Esophagus squamous epithelium (tissue), 5 donors: Measurements from ENCODE around the gene PTPRN2. TPM values are rescaled to one million over a fixed set of nuclear protein-coding genes. Genes with fewer than 3 reads are reported as not detected.

Source experiments
- DNase-seq: peaks from one replicate; lab custom pipeline; 2025; lab: John Stamatoyannopoulos, UW
- H3K27ac ChIP-seq, 4 donors: fragments of 200-600 bp; sonication (generic); one replicate each; pipeline ENCODE4 v1.5.1; 2016 to 2019; ENCODE audit warnings: mild to moderate bottlenecking in 1 of 4
- H3K27me3 ChIP-seq, 4 donors: fragments of 200-600 bp; sonication (generic); 1 replicate in 3 of 4; 2 replicates in 1 of 4; pipeline versions ENCODE4 v1.5.1 to v1.6.0; 2017 to 2021; ENCODE audit warnings: antibody characterized with exemption in 1 of 4
- H3K36me3 ChIP-seq, 3 donors: fragments of 200-600 bp; sonication (generic); one replicate each; pipeline ENCODE4 v1.5.1; 2016 to 2019
- H3K4me1 ChIP-seq, 3 donors: fragments of 200-600 bp; sonication (generic); one replicate each; pipeline ENCODE4 v1.5.1; 2017 to 2019
- H3K4me3 ChIP-seq, 4 donors: fragments of 200-600 bp; sonication (generic); 1 replicate in 3 of 4; 2 replicates in 1 of 4; pipeline ENCODE4 v1.5.1; 2016 to 2019; ENCODE audit warnings: mild to moderate bottlenecking in 2 of 4, moderate library complexity in 1 of 4
- H3K9me3 ChIP-seq, 3 donors: fragments of 200-600 bp; sonication (generic); one replicate each; pipeline ENCODE4 v1.5.1; 2016 to 2019
- CTCF ChIP-seq, 6 experiments: fragments of 450-650 bp in 4 of 6; fragments of 200-600 bp in 2 of 6; sonication (generic) in 2 of 6; IDR thresholded peaks; one replicate each; pipeline ENCODE4 v1.5.1; 2016 to 2019; ENCODE audit warnings: antibody characterized with exemption in 6 of 6, mild to moderate bottlenecking in 4 of 6, moderate library complexity in 4 of 6
- POLR2A ChIP-seq, 4 donors: fragments of 450-650 bp; IDR thresholded peaks; one replicate each; pipeline ENCODE4 v1.6.1; 2017; ENCODE audit warnings: antibody characterized with exemption in 4 of 4, mild to moderate bottlenecking in 4 of 4, moderate library complexity in 3 of 4
- WGBS, 2 donors: methylation state at CpG; one replicate each; pipeline ENCODE4 v1.1.5; 2018; 5-methylcytosine and 5-hydroxymethylcytosine counted together
- intact Hi-C: fragments of 100-400 bp; cut with DNase I; formaldehyde crosslinking; loops from one replicate; pipeline ENCODE4 v1.15.0; 2022
- total RNA-seq, 4 donors: library from RNA; depleted of rRNA; stranded (reverse); fragments of >200 nt; gene quantifications; one replicate each; pipeline ENCODE4 v1.1.0, GENCODE V29; 2016
- donor health status: DM: yes; HTN: yes; CAD: no.

The PTPRN2 gene
- total RNA-seq, 4 donors from 2014 or later: 0.38 to 2.7 (median 1.0) TPM

GRCh38 chr7:157543791-157544190 is 1043.8 kb downstream of the PTPRN2 start:
- Histone ChIP-seq H3K27me3 (no peaks in the 10 kb centered on the region), H3K4me1 (no peaks in the 10 kb centered on the region)
- 87 to 88% methylated on average over 12 of the region's 12 CpGs for WGBS, 2 donors

GRCh38 chr7:157543276-157543675 is 1044.3 kb downstream of the PTPRN2 start:
- Histone ChIP-seq H3K36me3 (no peaks in the 10 kb centered on the region), H3K4me1 (no peaks in the 10 kb centered on the region), H3K4me3 (no peak overlapping the region), H3K9me3 (no peaks in the 10 kb centered on the region), H3K27me3 (no peaks in the 10 kb centered on the region), H3K27ac (no peak overlapping the region)
- intact Hi-C loops: no loop called here
- TF ChIP-seq CTCF (IDR thresholded peaks at IDR 0.05): no peak
- no peak for TF ChIP-seq POLR2A (IDR thresholded peaks at IDR 0.05)
- DNase-seq: no peak
- 75 to 85% methylated on average over 7 to 8 of the region's 11 CpGs for WGBS, 2 donors

More at GRCh38 chr7:157543791-157544190, 1043.8 kb downstream of the PTPRN2 start:
- intact Hi-C loops: no loop called here
- Histone ChIP-seq H3K4me3 (no peak overlapping the region), H3K27ac (no peak overlapping the region), H3K9me3 (no peaks in the 10 kb centered on the region), H3K36me3 (no peaks in the 10 kb centered on the region)
- no peak for TF ChIP-seq CTCF (IDR thresholded peaks at IDR 0.05)
- TF ChIP-seq POLR2A (IDR thresholded peaks at IDR 0.05): no peak
- DNase-seq: no peak

- Histone ChIP-seq H3K36me3 (no peaks in the 10 kb centered on the region), H3K27ac (no peak overlapping the region), H3K9me3 (no peaks in the 10 kb centered on the region), H3K4me1 (no peaks in the 10 kb centered on the region), H3K4me3 (no peak overlapping the region), H3K27me3 (no peaks in the 10 kb centered on the region)
- DNase-seq: no peak
- intact Hi-C loops: no loop called here
- 87 to 94% methylated on average over 3 to 24 of the region's 33 CpGs for WGBS, 2 donors
- no peak for TF ChIP-seq POLR2A (IDR thresholded peaks at IDR 0.05)
- TF ChIP-seq CTCF (IDR thresholded peaks at IDR 0.05): no peak
These were observed 1045.3 kb downstream of the PTPRN2 start for GRCh38 chr7:157542068-157543021.

- Histone ChIP-seq H3K4me1 (no peaks in the 10 kb centered on the region), H3K27me3 (no peaks in the 10 kb centered on the region), H3K36me3 (no peaks in the 10 kb centered on the region), H3K27ac (no peak overlapping the region), H3K9me3 (no peaks in the 10 kb centered on the region), H3K4me3 (no peak overlapping the region)
- intact Hi-C loops: no loop called here
- DNase-seq: no peak
- 85 to 90% methylated on average over 14 to 18 of the region's 26 CpGs for WGBS, 2 donors
- TF ChIP-seq CTCF (IDR thresholded peaks at IDR 0.05) (no peak), POLR2A (IDR thresholded peaks at IDR 0.05) (no peak)
These were observed 1046.1 kb downstream of the PTPRN2 start for GRCh38 chr7:157541295-157542067.
